C4-2B (cell line): ENCODE measurements around the gene ZSCAN10.

Experiments used
- CTCF ChIP-seq: fragments of 450-650 bp; conservative IDR thresholded peaks from 2 replicates; pipeline ENCODE4 v1.5.1; 2017; ENCODE audit warnings: mild to moderate bottlenecking
- ZFX ChIP-seq: fragments of 450-650 bp; IDR thresholded peaks from 2 replicates; pipeline ENCODE4 v1.6.1; 2017

- TF ChIP-seq CTCF (no peak), ZFX (no peak)
These were observed 44.7 kb upstream of the ZSCAN10 start for GRCh38 chr16:3143598-3144320.
